ENCODE data around the gene PTHLH.

PTHLH gene

DNA sequence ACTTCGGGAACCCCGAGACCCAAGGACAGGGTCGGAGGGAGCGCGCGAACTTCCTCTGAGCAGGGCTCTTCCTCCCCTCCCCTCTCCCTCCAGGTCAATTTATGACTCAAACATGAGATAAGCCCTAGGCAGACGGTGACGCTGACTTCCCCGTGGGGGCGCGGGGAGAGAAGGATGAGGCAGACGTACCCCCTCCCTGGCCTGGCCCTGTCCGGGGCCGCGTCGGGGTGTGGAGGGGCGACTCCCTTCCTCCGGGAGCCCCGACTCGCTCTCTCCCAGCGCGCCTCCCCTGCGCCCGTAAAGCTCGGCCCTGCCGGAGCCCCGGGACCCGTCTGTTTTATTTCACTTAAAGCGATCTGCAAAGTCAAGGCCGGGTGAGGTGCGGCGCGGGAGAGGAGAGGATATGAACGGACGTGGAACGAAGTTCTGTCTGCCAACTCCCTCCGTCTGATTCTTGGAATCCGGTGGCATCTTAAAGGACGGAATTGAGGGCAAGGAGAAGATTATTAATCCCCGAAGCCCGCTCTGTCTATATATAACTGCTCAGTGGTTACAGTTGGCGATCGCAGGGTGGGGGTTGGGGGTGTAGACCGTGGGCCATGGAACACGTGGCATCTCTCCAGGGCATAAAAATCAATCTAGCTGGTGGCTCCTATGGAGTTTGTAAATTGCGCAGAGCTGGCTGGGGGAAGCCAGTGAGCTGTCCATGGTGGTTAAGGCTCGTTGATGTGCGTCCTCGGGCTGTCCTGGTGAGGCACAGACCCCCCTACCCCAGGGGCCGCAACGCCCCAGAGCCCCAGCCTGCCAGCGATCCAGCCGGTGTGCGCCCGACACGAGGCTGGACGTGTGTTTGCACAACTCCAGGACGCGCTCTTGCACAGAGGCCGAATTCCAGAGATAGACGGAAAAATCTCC is 2.9 kb upstream of the PTHLH start:
- peaks cover 16% of the 10 kb centered on the region for H3K4me1 ChIP-seq (ENCODE audit: low read depth, poor library complexity, severe bottlenecking)
- H2AFZ ChIP-seq (ENCODE audit: low read depth), result no peak overlapping the region
- no peak overlapping the region for H3K27ac ChIP-seq
- H3K4me2 ChIP-seq, result no peak overlapping the region
- TF ChIP-seq, protein P1, sequence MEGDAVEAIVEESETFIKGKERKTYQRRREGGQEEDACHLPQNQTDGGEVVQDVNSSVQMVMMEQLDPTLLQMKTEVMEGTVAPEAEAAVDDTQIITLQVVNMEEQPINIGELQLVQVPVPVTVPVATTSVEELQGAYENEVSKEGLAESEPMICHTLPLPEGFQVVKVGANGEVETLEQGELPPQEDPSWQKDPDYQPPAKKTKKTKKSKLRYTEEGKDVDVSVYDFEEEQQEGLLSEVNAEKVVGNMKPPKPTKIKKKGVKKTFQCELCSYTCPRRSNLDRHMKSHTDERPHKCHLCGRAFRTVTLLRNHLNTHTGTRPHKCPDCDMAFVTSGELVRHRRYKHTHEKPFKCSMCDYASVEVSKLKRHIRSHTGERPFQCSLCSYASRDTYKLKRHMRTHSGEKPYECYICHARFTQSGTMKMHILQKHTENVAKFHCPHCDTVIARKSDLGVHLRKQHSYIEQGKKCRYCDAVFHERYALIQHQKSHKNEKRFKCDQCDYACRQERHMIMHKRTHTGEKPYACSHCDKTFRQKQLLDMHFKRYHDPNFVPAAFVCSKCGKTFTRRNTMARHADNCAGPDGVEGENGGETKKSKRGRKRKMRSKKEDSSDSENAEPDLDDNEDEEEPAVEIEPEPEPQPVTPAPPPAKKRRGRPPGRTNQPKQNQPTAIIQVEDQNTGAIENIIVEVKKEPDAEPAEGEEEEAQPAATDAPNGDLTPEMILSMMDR (conservative IDR thresholded peaks at IDR 0.05; ENCODE audit: low read depth, low read length), result no peak
- H3K9ac ChIP-seq, result no peak overlapping the region
- no peaks in the 10 kb centered on the region for H4K20me1 ChIP-seq (ENCODE audit: insufficient read depth)
- no peaks in the 10 kb centered on the region for H3K79me2 ChIP-seq (ENCODE audit: insufficient read depth, low read depth)
- no peaks in the 10 kb centered on the region for H3K27me3 ChIP-seq (ENCODE audit: insufficient read depth, low read depth)
- no peaks in the 10 kb centered on the region for H3K36me3 ChIP-seq (ENCODE audit: insufficient read depth)
- no peak overlapping the region for H3K4me3 ChIP-seq (IDR thresholded peaks at IDR 0.05; ENCODE audit: insufficient read depth, low read depth, low read length)

DNA sequence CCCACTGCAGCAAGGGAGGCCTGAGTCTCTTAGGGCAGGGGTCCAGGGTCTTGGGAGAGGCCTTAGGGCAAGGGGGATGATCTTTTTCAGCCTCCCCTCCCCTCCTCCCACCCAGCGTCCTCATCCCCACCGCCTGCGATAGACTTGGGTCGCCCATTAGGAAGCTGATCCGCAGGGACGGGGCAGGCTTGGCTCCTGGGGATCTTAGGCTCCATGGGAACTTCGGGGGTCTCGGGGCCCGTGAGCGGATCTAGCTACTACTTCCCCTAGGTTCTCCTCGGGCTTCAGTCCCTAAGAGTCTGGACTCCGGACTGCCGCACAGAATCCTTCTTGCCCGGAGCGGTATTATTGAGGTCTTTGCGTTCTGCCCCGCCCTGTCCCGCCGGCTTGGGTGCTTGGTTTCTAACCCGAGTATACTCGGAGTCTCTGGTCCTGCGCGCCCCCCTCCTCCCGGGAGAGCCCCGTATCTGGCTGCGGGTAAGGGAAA is 2.2 kb upstream of the PTHLH start:
- H3K79me2 ChIP-seq (ENCODE audit: insufficient read depth, low read depth), result no peaks in the 10 kb centered on the region
- no peaks in the 10 kb centered on the region for H4K20me1 ChIP-seq (ENCODE audit: insufficient read depth)
- no peak overlapping the region for H3K4me2 ChIP-seq
- H3K4me1 ChIP-seq (ENCODE audit: low read depth, poor library complexity, severe bottlenecking), result peaks cover 16% of the 10 kb centered on the region
- TF ChIP-seq, protein P1 (conservative IDR thresholded peaks at IDR 0.05; ENCODE audit: low read depth, low read length), result no peak
- no peaks in the 10 kb centered on the region for H3K27me3 ChIP-seq (ENCODE audit: insufficient read depth, low read depth)
- H3K4me3 ChIP-seq (IDR thresholded peaks at IDR 0.05; ENCODE audit: insufficient read depth, low read depth, low read length), result no peak overlapping the region
- no peak overlapping the region for H2AFZ ChIP-seq (ENCODE audit: low read depth)
- no peak overlapping the region for H3K27ac ChIP-seq
- H3K36me3 ChIP-seq (ENCODE audit: insufficient read depth), result no peaks in the 10 kb centered on the region
- no peak overlapping the region for H3K9ac ChIP-seq

DNA sequence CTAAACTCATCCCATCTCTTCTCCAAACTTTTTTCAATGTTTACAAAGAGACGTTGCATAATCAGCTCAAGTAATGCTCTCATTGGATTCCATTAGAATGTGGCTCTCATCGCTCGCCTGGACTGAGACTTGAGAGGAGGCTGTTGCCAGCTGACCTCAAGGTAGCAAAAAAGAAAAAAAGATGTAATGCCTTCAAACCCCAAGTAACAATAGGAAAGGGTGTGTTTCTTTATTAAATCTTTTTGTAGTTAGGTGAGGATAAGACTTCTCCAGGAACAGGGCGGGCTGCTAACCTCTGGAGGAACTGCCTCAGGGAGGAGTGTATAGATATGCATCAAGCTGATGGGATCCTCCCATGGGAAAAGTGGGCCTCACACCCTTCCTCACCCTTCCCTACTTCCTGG is 956 bp upstream of the PTHLH start:
- H3K9ac ChIP-seq, result no peak overlapping the region
- no peak overlapping the region for H3K27ac ChIP-seq
- peaks cover 14% of the 10 kb centered on the region for H3K4me1 ChIP-seq (ENCODE audit: low read depth, poor library complexity, severe bottlenecking)
- no peaks in the 10 kb centered on the region for H3K79me2 ChIP-seq (ENCODE audit: insufficient read depth, low read depth)
- no peak overlapping the region for H3K4me2 ChIP-seq
- no peak overlapping the region for H2AFZ ChIP-seq (ENCODE audit: low read depth)
- no peaks in the 10 kb centered on the region for H3K36me3 ChIP-seq (ENCODE audit: insufficient read depth)
- no peaks in the 10 kb centered on the region for H3K27me3 ChIP-seq (ENCODE audit: insufficient read depth, low read depth)
- H3K4me3 ChIP-seq (IDR thresholded peaks at IDR 0.05; ENCODE audit: insufficient read depth, low read depth, low read length), result no peak overlapping the region
- no peaks in the 10 kb centered on the region for H4K20me1 ChIP-seq (ENCODE audit: insufficient read depth)
- TF ChIP-seq, protein P1 (conservative IDR thresholded peaks at IDR 0.05; ENCODE audit: low read depth, low read length), result no peak

DNA sequence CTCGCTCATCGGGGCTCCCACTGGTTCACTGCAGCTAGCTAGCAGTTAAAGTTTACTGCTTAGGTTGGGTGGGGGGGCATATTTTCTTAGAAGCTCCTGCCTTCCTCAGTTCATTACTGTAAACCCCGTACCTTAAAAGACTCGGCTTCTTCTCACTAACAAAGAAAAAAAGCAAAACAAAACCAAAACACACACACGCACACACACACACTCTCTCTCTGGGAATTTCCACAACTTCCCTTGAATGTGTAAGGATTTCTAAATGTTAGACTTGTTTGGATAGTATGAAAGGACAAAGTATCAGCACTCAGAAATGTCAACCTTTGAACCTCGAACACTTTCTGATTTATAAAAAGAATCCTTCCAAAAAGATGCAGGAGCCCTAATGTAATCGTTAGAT is 927 bp downstream of the PTHLH start:
- Histone ChIP-seq H3K4me2 (no peak overlapping the region), H3K79me2 (ENCODE audit: insufficient read depth, low read depth) (no peaks in the 10 kb centered on the region), H3K4me3 (IDR thresholded peaks at IDR 0.05; ENCODE audit: insufficient read depth, low read depth, low read length) (no peak overlapping the region), H3K27ac (no peak overlapping the region), H3K36me3 (ENCODE audit: insufficient read depth) (no peaks in the 10 kb centered on the region), H3K27me3 (ENCODE audit: insufficient read depth, low read depth) (no peaks in the 10 kb centered on the region), H3K4me1 (ENCODE audit: low read depth, poor library complexity, severe bottlenecking) (peaks cover 11% of the 10 kb centered on the region), H3K9ac (no peak overlapping the region), H2AFZ (ENCODE audit: low read depth) (no peak overlapping the region), H4K20me1 (ENCODE audit: insufficient read depth) (no peaks in the 10 kb centered on the region)
- TF ChIP-seq, protein P1 (conservative IDR thresholded peaks at IDR 0.05; ENCODE audit: low read depth, low read length), result no peak
